ENCODE measurements around the gene RPL3. TPM values are rescaled to one million over a fixed set of nuclear protein-coding genes. Genes with fewer than 3 reads are reported as not detected.
A peak's percentile ranks its signal among the peaks of the same experiment; 100 is the strongest.
"Not testable (repeated sequence)": the region's sequence is repeated elsewhere in the genome, so short reads cannot be mapped to it uniquely, and the experiment has no call there.

RPL3 gene
- total RNA-seq, 1 experiment from 2014 or later, result 1,117 TPM

- Histone ChIP-seq H3K9me3 (ENCODE audit: low read depth, low read length, poor library complexity, severe bottlenecking) (no peaks in the 10 kb centered on the region), H3K27me3 (replicated peaks; ENCODE audit: insufficient read depth, low read depth, low read length, poor library complexity) (no peaks in the 10 kb centered on the region), H3K4me3 (ENCODE audit: low read depth, low read length, poor library complexity, severe bottlenecking) (no peak overlapping the region), H3K4me1 (ENCODE audit: insufficient read depth, low read length, poor library complexity, severe bottlenecking) (peaks cover 12% of the 10 kb centered on the region), H3K36me3 (ENCODE audit: insufficient read depth, low read length, poor library complexity, severe bottlenecking) (no peaks in the 10 kb centered on the region), H3K27ac (ENCODE audit: low read depth, low read length, poor library complexity, severe bottlenecking) (no peak overlapping the region)
- TF ChIP-seq CTCF (conservative IDR thresholded peaks at IDR 0.05; ENCODE audit: low read depth, low read length), result no peak
- TF ChIP-seq EZH2 (IDR thresholded peaks at IDR 0.05; ENCODE audit: borderline replicate concordance, low read depth, low read length, poor library complexity, severe bottlenecking), result no peak
- no peak for DNase-seq (ENCODE audit: low spot score)
- CTCF ChIA-PET, result interaction anchor here (0.7 kb wide), 1 partner anchor 201 kb away, joined by 4 read pairs; no protein-coding TSS in a partner anchor
- intact Hi-C loops (cut with micrococcal nuclease; ENCODE audit: unreplicated experiment), result no loop called here
- POLR2A ChIA-PET (ENCODE audit: low non-redundant PET), result no interaction called here
- BruUV-seq (replicated peaks), result no TSS peak
Observed at GRCh38 chr22:39327995-39328754, 8.8 kb upstream of the RPL3 start.

- peaks cover 2% of the 10 kb centered on the region for H3K4me1 ChIP-seq (ENCODE audit: insufficient read depth, low read length, poor library complexity, severe bottlenecking)
- no TSS peak for BruUV-seq (replicated peaks)
- H3K27me3 ChIP-seq (replicated peaks; ENCODE audit: insufficient read depth, low read depth, low read length, poor library complexity), result no peaks in the 10 kb centered on the region
- H3K4me3 ChIP-seq (ENCODE audit: low read depth, low read length, poor library complexity, severe bottlenecking), result no peak overlapping the region
- no peak for TF ChIP-seq EZH2 (IDR thresholded peaks at IDR 0.05; ENCODE audit: borderline replicate concordance, low read depth, low read length, poor library complexity, severe bottlenecking)
- TF ChIP-seq CTCF (conservative IDR thresholded peaks at IDR 0.05; ENCODE audit: low read depth, low read length), result no peak
- no peak for DNase-seq (ENCODE audit: low spot score)
- H3K9me3 ChIP-seq (ENCODE audit: low read depth, low read length, poor library complexity, severe bottlenecking), result no peaks in the 10 kb centered on the region
- H3K36me3 ChIP-seq (ENCODE audit: insufficient read depth, low read length, poor library complexity, severe bottlenecking), result no peaks in the 10 kb centered on the region
- ChIA-PET CTCF (no interaction called here), POLR2A (ENCODE audit: low non-redundant PET) (interaction anchor here (0.7 kb wide), 1 partner anchor 16 kb away, joined by 3 read pairs; no protein-coding TSS in a partner anchor)
- H3K27ac ChIP-seq (ENCODE audit: low read depth, low read length, poor library complexity, severe bottlenecking), result no peak overlapping the region
- intact Hi-C loops (cut with micrococcal nuclease; ENCODE audit: unreplicated experiment), result no loop called here
Observed at GRCh38 chr22:39325392-39325932, 6.0 kb upstream of the RPL3 start.

GRCh38 chr22:39320616-39321029, 1.2 kb upstream of the RPL3 start:
- DNase-seq (ENCODE audit: low spot score); CTCF ChIA-PET; H3K27me3 ChIP-seq (replicated peaks; ENCODE audit: insufficient read depth, low read depth, low read length, poor library complexity); H3K9me3 ChIP-seq (ENCODE audit: low read depth, low read length, poor library complexity, severe bottlenecking); BruUV-seq (replicated peaks); intact Hi-C loops (cut with micrococcal nuclease; ENCODE audit: unreplicated experiment): not testable (repeated sequence)
- POLR2A ChIA-PET (ENCODE audit: low non-redundant PET), result interaction anchor here (0.5 to 1.6 kb wide), 4 partner anchors 10 to 250 kb away, joined by 3 to 10 read pairs (median 5); no protein-coding TSS in a partner anchor
- Histone ChIP-seq H3K4me3 (ENCODE audit: low read depth, low read length, poor library complexity, severe bottlenecking) (peak overlapping the region; percentile 87), H3K4me1 (ENCODE audit: insufficient read depth, low read length, poor library complexity, severe bottlenecking) (peaks cover 23% of the 10 kb centered on the region), H3K27ac (ENCODE audit: low read depth, low read length, poor library complexity, severe bottlenecking) (peak overlapping the region; percentile 98), H3K36me3 (ENCODE audit: insufficient read depth, low read length, poor library complexity, severe bottlenecking) (peaks cover 34% of the 10 kb centered on the region)

All from A673 (cell line).